IPS-18c (cell line): ENCODE data around the gene OOSP2.
"Not testable (repeated sequence)": the region's sequence is repeated elsewhere in the genome, so short reads cannot be mapped to it uniquely, and the experiment has no call there.

Experiments used
- H3K4me3 ChIP-seq: 2 replicates; pipeline ENCODE4 v1.7.0; 2013; ENCODE audit warnings: low read depth, mild to moderate bottlenecking, low read length, moderate library complexity; ENCODE audit not compliant: insufficient read depth
- H3K9me3 ChIP-seq: one replicate; pipeline ENCODE4 v1.6.1; 2013; ENCODE audit warnings: mild to moderate bottlenecking, low read length, moderate library complexity; ENCODE audit not compliant: control insufficient read depth, insufficient read depth

OOSP2 gene

GRCh38 chr11:60040109-60040508, at the start of gene OOSP2:
OOSP2 (plus strand) TSS chr11:60040409; CDS start chr11:60040460, 51 bp downstream.
- Histone ChIP-seq H3K4me3 (no peak within 1 kb of the TSS), H3K9me3 (no peaks in the 10 kb centered on the region)

- Histone ChIP-seq H3K4me3 (no peak overlapping the region), H3K9me3 (no peaks in the 10 kb centered on the region)
Measured at GRCh38 chr11:59990421-59990820, 49.8 kb upstream of the OOSP2 start.

GRCh38 chr11:59992425-59992824, 47.8 kb upstream of the OOSP2 start:
- H3K9me3 ChIP-seq: no peaks in the 10 kb centered on the region
- H3K4me3 ChIP-seq: no peak overlapping the region

GRCh38 chr11:59997800-59998199, 42.4 kb upstream of the OOSP2 start:
- no peak overlapping the region for H3K4me3 ChIP-seq
- H3K9me3 ChIP-seq: no peaks in the 10 kb centered on the region

- no peak overlapping the region for H3K4me3 ChIP-seq
- no peaks in the 10 kb centered on the region for H3K9me3 ChIP-seq
Measured at GRCh38 chr11:59999691-60000090, 40.5 kb upstream of the OOSP2 start.

- Histone ChIP-seq H3K4me3 (no peak overlapping the region), H3K9me3 (no peaks in the 10 kb centered on the region)
Measured at GRCh38 chr11:60003729-60004128, 36.5 kb upstream of the OOSP2 start.

GRCh38 chr11:60005360-60005759, 34.8 kb upstream of the OOSP2 start:
- H3K9me3 ChIP-seq: no peaks in the 10 kb centered on the region

GRCh38 chr11:60016881-60017280, 23.3 kb upstream of the OOSP2 start, which contains the start of gene OOSP4B:
OOSP4B (plus strand) TSS chr11:60017181.
- Histone ChIP-seq H3K9me3 (peaks cover 2% of the 10 kb centered on the region), H3K4me3 (no peak within 1 kb of the TSS)

More at GRCh38 chr11:60005360-60005759, 34.8 kb upstream of the OOSP2 start:
- H3K4me3 ChIP-seq: no peak overlapping the region

- Histone ChIP-seq H3K9me3 (peaks cover 2% of the 10 kb centered on the region), H3K4me3 (no peak overlapping the region)
Measured at GRCh38 chr11:60018058-60018457, 22.2 kb upstream of the OOSP2 start.

- H3K9me3 ChIP-seq, H3K4me3 ChIP-seq: not testable (repeated sequence)
Measured at GRCh38 chr11:60020376-60020775, 19.8 kb upstream of the OOSP2 start.

- Histone ChIP-seq H3K9me3 (no peaks in the 10 kb centered on the region), H3K4me3 (no peak overlapping the region)
Measured at GRCh38 chr11:60029015-60029632, 11.1 kb upstream of the OOSP2 start.

GRCh38 chr11:60050422-60050821, 10.2 kb downstream of the OOSP2 start:
- H3K4me3 ChIP-seq, H3K9me3 ChIP-seq: not testable (repeated sequence)

- H3K9me3 ChIP-seq, H3K4me3 ChIP-seq: not testable (repeated sequence)
Measured at GRCh38 chr11:60050839-60051238, 10.6 kb downstream of the OOSP2 start.

GRCh38 chr11:60056349-60056969, 16.2 kb downstream of the OOSP2 start, which contains the start of gene MS4A3:
MS4A3 (plus strand) TSS chr11:60056665; CDS start chr11:60061161, 4,496 bp downstream.
- no peaks in the 10 kb centered on the region for H3K9me3 ChIP-seq
- H3K4me3 ChIP-seq: no peak within 1 kb of the TSS

GRCh38 chr11:60059052-60059451, 18.8 kb downstream of the OOSP2 start:
- no peak overlapping the region for H3K4me3 ChIP-seq
- no peaks in the 10 kb centered on the region for H3K9me3 ChIP-seq

- H3K4me3 ChIP-seq: no peak overlapping the region
Measured at GRCh38 chr11:60059521-60060240, 19.5 kb downstream of the OOSP2 start.

GRCh38 chr11:60064111-60064510, 23.9 kb downstream of the OOSP2 start:
- H3K9me3 ChIP-seq: no peaks in the 10 kb centered on the region

More at GRCh38 chr11:60059521-60060240, 19.5 kb downstream of the OOSP2 start:
- H3K9me3 ChIP-seq: no peaks in the 10 kb centered on the region

GRCh38 chr11:60065801-60066200, 25.6 kb downstream of the OOSP2 start:
- Histone ChIP-seq H3K4me3 (no peak overlapping the region), H3K9me3 (no peaks in the 10 kb centered on the region)

More at GRCh38 chr11:60064111-60064510, 23.9 kb downstream of the OOSP2 start:
- H3K4me3 ChIP-seq: no peak overlapping the region
